Activated T-cell treated with anti-CD3 and anti-CD28 coated beads for 48 hours (primary cell): ENCODE measurements around the gene PUS3.
"Not testable (repeated sequence)": the region's sequence is repeated elsewhere in the genome, so short reads cannot be mapped to it uniquely, and the experiment has no call there.

Experiments used
- DNase-seq: peaks from one replicate; pipeline ENCODE4 v3.0.0-alpha.2; 2020; ENCODE audit warnings: low read depth

The PUS3 gene

DNA sequence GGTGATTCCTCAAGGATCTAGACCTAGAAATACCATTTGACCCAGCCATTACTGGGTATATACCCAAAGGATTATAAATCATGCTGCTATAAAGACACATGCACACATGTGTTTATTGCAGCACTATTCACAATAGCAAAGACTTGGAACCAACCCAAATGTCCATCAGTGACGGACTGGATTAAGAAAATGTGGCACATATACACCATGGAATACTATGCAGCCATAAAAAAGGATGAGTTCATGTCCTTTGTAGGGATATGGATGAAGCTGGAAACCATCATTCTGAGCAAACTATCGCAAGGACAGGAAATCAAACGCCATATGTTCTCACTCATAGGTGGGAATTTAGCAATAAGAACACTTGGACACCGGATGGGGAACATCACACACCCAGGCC is 37.7 kb downstream of the PUS3 start:
- not testable (repeated sequence) for DNase-seq

DNA sequence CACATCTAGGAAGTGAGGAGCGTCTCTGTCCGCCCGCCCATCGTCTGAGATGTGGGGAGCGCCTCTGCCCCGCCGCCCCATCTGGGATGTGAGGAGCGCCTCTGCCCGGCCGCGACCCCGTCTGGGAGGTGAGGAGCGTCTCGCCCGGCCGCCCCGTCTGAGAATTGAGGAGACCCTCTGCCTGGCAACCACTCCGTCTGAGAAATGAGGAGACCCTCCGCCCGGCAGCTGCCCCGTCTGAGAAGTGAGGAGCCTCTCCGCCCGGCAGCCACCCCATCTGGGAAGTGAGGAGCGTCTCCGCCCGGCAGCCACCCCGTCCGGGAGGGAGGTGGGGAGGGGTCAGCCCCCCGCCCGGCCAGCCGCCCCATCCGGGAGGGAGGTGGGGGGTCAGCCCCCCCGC is 40.2 kb downstream of the PUS3 start:
- not testable (repeated sequence) for DNase-seq

DNA sequence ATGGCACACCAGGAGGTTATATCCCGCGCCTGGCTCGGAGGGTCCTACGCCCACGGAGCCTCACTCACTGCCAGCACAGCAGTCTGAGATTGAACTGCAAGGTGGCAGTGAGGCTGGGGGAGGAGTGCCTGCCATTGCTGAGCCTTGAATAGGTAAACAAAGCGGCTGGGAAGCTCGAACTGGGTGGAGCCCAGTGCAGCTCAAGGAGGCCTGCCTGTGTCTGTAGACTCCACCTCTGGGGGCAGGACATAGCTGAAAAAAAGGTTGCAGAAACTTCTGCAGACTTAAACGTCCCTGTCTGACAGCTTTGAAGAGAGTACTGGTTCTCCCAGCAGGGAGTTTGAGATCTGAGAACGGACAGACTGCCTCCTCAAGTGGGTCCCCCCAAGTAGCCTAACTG is 45.3 kb downstream of the PUS3 start:
- not testable (repeated sequence) for DNase-seq

- no peak for DNase-seq
Measured at GRCh38 chr11:125846188-125846587, 56.8 kb downstream of the PUS3 start.
